Measurements from ENCODE around the gene ARSD.
"Not testable (repeated sequence)": the region's sequence is repeated elsewhere in the genome, so short reads cannot be mapped to it uniquely, and the experiment has no call there.

The ARSD gene

DNA sequence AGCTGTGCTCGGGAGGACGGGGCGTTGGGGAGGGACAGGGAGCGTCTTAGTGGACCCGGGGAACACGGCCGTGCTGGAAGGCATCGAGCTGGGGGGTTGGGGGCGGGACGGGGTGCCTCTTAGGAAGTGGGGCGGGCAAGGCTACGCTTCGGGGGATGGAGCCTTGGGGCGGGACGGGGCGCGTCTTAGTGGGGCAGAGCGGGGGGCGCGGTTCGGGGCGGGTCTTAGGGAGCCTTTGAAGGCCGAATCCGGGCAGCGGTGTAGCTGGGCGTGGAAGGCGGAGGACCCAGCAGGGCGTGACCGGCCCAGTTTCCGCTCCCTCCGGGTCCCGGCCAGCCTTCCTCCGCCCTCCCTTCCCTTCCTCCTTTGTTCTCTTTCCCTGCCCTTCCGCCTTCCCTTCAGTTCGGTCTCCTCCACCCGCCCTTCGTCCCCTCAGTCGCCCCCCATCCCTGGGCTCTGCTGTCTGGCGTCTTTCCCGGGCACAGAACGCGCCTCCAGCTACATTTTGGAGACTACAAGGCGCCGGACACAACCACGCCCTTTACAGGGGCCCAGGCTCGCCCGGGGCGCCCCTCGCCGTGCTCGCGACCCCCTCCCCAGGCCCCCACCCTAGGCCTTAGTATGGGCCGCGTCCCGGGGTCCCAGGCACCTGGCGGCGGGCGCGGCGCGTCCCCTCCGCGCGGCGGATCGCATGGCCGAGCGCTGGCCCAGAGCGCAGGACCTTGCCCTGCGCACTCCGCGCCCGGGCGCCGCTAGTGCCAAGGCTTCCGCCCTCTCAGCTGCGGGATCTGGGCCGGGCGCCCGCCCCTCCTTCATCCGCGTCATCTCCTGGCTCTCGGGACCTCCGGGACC is at the start of gene ARSD:
TSS of gene ARSD (minus strand) at position 757 of the 852 bp plus-strand sequence. CDS start at position 693, 64 bp downstream.
- DNase-seq (ENCODE audit: low spot score): no peak
- FAIRE-seq: no peak

DNA sequence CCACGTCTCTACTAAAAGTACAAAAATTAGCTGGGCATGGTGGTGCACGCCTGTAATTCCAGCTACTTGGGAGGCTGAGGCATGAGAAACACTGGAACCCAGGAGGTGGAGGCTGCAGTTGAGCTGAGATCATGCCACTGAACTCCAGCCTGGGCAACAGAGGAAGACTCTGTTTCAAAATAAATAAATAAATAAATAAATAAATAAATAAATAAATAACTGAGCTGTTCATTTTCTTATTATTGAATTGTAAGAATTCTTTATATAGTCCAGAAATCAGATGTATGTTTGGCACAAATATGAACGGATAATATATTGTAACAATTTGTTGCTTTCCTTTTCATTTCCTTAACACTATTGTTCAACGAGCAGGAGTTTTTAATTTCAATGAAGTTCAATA is 49.5 kb upstream of the ARSD start:
- not testable (repeated sequence) for DNase-seq (ENCODE audit: low spot score); FAIRE-seq

DNA sequence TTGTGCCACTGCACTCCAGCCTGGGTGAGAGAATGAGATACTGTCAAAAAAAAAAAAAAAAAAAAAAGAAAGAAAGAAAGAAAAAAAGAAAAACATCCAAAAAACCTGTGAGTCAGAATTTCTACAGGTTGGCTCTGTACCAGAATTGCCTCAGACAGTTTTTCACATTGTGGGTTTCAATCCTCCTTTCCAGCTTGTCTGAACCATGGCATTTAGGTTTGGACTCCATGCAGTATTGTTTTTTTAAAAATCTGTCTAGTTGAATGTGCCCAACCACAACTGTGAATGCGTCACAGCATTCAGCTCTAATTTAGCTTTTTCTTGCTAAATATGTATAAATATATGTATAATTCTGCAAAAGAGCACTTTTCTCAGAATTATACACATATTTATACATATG is 45.8 kb upstream of the ARSD start:
- no peak for DNase-seq (ENCODE audit: low spot score)

GRCh38 chrX:2972391-2972790 is 43.3 kb upstream of the ARSD start:
- FAIRE-seq (no peak), DNase-seq (ENCODE audit: low spot score) (no peak)

More for the DNA sequence above, 45.8 kb upstream of the ARSD start:
- FAIRE-seq: no peak

DNA sequence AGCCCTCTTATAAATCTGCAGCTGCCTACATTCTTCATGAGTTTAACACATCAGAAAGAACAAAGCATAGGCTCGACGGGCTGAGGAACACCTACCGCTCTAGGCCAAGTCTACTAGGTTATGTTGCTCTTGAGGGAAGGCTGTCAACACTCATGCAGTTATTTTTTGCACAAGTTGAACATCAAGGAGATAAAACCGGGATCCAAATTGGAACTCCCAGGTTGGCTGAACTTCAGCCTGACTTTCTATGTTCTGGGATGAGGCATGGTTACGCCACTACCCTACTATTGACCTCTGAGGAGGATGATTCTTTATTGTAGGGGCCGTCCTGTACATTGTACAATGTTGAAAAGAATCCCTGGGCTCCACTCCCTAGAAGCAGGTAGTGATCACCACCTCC is 39.9 kb upstream of the ARSD start:
- FAIRE-seq (no peak), DNase-seq (ENCODE audit: low spot score) (no peak)

DNA sequence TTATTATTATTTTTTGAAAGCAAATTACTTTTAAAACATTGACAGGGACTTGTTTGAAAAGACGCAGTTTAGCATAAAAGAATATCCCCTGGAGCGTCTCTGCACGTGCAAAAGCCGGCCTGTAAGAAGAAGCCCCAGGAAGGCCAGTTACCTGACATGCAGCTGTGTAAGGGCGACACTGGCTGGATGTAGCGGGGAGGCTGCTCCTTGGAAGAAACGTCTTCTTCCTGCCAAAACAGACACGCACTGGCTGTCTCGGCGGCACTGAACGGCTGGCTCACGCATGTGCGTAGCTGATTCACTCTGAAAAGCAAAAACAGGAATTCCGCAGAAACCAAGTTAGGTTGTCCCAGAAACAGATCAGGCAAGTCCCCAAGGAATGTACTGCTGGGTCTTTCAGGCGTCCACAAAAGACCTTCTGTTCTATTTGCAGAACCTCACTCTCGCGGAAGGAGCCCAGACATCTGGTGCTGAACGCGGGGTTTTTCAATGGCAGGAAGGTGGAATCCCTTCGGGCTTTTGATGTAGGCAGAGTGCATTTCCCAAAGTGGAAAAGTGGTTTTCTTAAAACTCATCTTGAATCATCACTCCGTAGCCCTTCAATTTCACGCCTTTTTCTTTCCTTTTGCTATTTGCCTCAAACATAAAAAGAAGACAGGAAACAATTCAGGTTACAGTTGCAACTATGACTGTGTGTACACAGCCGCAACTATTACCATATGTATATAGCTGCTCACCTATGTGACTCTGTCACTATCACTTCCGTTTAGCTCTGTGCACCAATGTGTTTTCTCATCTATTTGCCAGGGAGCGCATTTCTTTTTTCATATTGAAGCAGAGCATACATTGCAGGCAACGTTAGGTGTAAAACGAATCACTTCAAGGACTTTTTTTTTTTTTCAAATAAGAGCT is 39.1 kb upstream of the ARSD start:
- FAIRE-seq: no peak

GRCh38 chrX:2967584-2967983 is 38.4 kb upstream of the ARSD start:
- DNase-seq (ENCODE audit: low spot score): no peak
- no peak for FAIRE-seq

More for the DNA sequence above, 39.1 kb upstream of the ARSD start:
- no peak for DNase-seq (ENCODE audit: low spot score)

DNA sequence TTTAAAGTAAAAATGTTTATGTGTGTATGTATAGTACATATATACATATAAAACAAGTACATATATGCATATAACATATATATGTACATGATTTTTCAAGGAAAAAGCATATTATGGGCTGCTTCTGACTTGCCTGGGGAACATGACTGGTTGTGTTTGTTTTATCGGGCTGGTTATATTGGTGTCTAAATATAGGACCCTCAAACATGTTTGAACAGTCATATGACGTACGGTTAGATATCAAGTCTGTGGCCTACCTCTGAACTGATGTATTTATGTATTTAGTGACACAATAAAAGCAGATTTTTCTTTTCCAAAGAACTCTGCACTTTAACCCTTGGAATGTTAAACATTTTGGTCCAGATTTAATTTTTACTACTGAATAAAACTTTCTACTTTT is 37.9 kb upstream of the ARSD start:
- no peak for FAIRE-seq
- DNase-seq (ENCODE audit: low spot score): no peak

DNA sequence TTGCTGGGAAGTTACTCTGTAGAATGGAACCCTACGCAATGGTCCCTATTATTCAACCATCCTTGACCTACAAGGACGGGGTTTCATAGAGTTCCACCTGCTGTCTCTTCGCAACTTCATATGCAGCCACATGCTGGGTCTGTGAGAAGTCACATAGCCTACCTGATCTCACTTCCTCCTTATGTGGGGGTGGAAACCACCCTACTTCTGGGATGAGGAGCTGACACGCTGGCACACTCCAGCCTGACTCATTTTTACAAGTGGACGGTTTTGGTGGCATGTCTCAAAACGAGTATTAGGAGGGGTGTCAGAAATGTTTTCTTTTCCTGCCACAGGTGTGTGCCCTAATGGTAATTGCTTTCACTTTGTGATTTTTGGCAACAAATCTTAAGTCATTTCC is 36.8 kb upstream of the ARSD start:
- no peak for FAIRE-seq
- no peak for DNase-seq (ENCODE audit: low spot score)

- FAIRE-seq: not testable (repeated sequence)
Measured at GRCh38 chrX:2963992-2964794, 35.1 kb upstream of the ARSD start.

GRCh38 chrX:2963449-2963848 is 34.3 kb upstream of the ARSD start:
- FAIRE-seq; DNase-seq (ENCODE audit: low spot score): not testable (repeated sequence)

More at GRCh38 chrX:2963992-2964794, 35.1 kb upstream of the ARSD start:
- not testable (repeated sequence) for DNase-seq (ENCODE audit: low spot score)

GRCh38 chrX:2962381-2962780 is 33.2 kb upstream of the ARSD start:
- no peak for DNase-seq (ENCODE audit: low spot score)
- no peak for FAIRE-seq

DNA sequence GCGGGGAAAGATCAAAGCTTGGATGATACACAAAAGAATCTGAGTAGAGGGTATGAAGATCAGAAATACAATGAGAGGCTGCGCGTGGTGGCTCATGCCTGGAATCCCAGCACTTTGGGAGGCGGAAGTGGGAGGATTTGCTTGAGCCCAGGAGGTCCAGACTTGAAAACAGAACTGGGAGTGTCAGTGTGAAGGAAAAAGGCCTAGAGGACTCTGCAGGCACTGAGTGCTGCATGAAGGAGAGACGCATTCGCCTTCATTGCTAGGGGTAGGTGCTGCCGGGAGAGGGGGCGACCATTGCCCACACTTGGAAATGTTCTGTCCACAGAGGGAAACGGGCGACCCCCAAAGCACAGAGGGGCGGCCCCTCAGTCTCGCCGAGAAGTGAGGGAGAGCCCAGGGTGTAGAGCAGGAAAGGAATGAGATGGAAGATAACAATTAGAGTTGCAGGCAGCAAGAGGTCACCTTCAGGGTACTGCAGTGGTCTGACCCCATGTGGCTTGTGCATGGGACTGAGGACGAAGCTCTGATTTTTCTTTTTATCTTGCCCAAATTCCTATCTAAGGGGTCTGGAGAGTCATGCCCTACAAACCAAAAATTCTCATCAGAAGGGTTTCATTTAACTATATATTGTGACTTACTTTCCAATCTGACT is 31.8 kb upstream of the ARSD start:
- FAIRE-seq (no peak), DNase-seq (ENCODE audit: low spot score) (no peak)

DNA sequence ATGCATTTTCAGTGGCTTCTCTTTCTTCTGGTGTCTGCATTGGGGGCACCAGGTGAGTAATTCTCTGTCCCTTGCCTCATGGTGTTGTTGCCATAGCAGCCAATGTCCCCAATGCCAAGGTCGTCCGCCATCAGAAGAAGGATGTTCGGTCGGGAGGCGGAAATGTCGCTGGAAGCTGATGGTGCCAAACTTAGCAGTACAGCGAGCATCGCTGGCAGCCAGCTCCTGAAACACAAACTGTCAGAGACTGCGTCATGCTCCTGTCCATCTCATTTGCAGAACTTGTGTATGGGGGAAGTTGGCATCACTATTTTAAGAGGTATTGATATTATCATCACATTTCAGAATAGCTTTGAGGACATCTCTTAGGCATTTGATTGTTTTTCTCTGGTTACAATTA is 29.1 kb upstream of the ARSD start:
- FAIRE-seq (no peak), DNase-seq (ENCODE audit: low spot score) (no peak)

GRCh38 chrX:2955838-2956237 is 26.7 kb upstream of the ARSD start:
- FAIRE-seq (no peak), DNase-seq (ENCODE audit: low spot score) (no peak)

DNA sequence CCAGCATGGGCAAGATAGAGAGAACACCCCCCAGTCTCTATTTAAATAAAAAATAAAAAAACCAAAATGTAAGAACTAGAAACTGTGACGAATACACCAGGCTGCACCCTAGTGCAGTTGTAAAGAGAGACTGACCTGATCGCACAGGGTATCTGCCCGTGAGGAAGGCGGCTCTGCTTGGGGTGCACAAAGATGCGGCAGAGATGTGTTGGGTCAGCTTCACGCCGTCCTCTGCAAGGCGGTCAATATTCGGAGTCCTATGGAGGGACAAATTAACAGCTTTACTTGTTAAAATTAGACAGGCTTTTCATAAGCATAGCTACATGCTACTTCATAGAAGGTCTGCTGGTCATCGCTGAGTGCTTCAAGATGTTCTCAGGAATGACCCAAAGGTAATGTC is 26.1 kb upstream of the ARSD start:
- DNase-seq (ENCODE audit: low spot score) (no peak), FAIRE-seq (no peak)

GRCh38 chrX:2954541-2954940 is 25.4 kb upstream of the ARSD start:
- no peak for FAIRE-seq
- no peak for DNase-seq (ENCODE audit: low spot score)

DNA sequence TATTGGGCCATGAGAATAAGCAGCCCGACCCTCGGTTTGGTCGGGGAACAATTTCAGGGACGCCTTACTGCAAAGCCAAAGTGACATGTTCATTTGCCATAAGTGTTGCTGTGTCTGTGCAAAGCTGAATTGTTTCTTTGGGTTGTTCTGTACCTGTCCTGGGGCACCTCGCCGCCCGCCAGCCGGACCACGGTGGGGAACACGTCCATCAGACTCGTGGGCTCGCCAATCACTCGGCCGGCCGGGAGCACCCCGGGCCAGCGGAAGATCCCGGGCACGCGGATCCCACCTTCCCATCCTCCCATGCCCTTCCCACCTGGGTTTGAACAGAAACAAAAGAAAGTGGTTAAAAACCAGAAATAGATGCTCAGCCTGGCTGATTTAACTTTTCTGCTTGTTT is 8.8 kb upstream of the ARSD start:
- FAIRE-seq; DNase-seq (ENCODE audit: low spot score): not testable (repeated sequence)

DNA sequence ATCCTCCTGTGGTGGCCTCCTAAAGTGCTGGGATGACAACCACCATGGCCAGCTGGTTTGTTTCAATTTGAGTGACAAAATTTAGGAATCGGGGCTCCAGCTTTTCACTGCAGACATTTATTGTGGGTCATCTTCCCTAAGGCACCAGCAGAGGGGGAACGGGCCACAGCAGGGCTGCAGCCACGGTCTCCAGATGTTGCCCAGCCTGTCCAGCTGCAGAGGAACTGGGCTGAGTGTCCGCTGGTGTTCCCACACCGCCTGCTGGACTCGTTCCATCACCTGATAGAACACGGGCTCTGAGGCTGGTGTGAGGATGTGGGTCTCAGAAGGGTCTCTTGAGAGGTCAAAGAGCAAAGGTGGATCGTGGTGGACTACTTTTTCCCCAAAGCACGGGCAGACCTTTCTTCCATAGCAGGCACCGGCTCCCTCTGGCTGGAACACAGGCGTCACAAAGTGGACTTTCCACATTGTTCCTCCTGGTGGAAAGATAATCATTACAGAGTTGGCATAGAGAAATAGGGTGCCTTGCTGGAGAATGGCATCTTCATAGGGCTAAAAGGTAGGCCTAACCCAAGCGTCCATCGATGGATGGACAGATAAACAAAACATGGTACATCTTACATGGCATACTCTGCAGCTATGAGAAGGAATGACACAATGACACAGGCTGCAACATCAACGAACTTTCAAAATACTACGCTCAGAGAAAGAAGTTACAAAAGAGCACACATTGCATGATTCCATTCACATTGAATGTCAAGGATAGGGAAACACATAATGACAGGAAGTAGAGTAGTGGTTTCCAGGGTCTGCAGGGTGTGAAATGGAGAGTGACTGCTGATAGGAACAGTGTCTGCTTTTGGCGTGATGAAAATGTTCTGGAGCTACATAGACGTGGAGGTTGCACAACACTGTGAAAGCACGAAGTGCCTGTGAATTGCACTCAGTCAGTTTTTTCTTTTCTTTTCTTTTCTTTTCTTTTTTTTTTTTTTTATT is 5.9 kb upstream of the ARSD start:
- no peak for FAIRE-seq

More for the DNA sequence above, 5.9 kb upstream of the ARSD start:
- DNase-seq (ENCODE audit: low spot score): no peak

Data from urothelium cell line (cell line).